Nucleus accumbens (tissue), 56 donors: ENCODE measurements around the gene PREX1.

Experiments
- DNase-seq, 56 donors: peaks; one replicate each; lab custom pipeline; 2025; lab: John Stamatoyannopoulos, UW

Gene PREX1

GRCh38 chr20:48676795-48677460 is 150.9 kb downstream of the PREX1 start:
- DNase-seq: no peak

GRCh38 chr20:48676125-48676524 is 151.7 kb downstream of the PREX1 start:
- DNase-seq: no peak

GRCh38 chr20:48674461-48674860 is 153.3 kb downstream of the PREX1 start:
- DNase-seq: no peak

- DNase-seq: no peak
Measured at GRCh38 chr20:48673507-48673906, 154.3 kb downstream of the PREX1 start.

- no peak for DNase-seq
Measured at GRCh38 chr20:48672324-48672723, 155.5 kb downstream of the PREX1 start.

- DNase-seq: no peak
Measured at GRCh38 chr20:48671141-48671540, 156.7 kb downstream of the PREX1 start.

- peak in 1 of 56 donors; percentile 19 for DNase-seq
Measured at GRCh38 chr20:48669946-48670605, 157.7 kb downstream of the PREX1 start.

- peak in 46 of 56 donors; percentile 15 to 78 (median 51) for DNase-seq
Measured at GRCh38 chr20:48668451-48668946, 159.3 kb downstream of the PREX1 start.

GRCh38 chr20:48667889-48668413 is 159.8 kb downstream of the PREX1 start:
- DNase-seq: peak in 4 of 56 donors; percentile 37 to 73 (median 48)

GRCh38 chr20:48667481-48667880 is 160.3 kb downstream of the PREX1 start:
- DNase-seq: no peak

GRCh38 chr20:48665785-48666184 is 162.0 kb downstream of the PREX1 start:
- DNase-seq: no peak

GRCh38 chr20:48662711-48663110 is 165.1 kb downstream of the PREX1 start:
- DNase-seq: no peak

- no peak for DNase-seq
Measured at GRCh38 chr20:48661575-48662455, 166.0 kb downstream of the PREX1 start.

GRCh38 chr20:48660788-48661187 is 167.0 kb downstream of the PREX1 start:
- DNase-seq: no peak

- DNase-seq: peak in 4 of 56 donors; percentile 11 to 28 (median 18)
Measured at GRCh38 chr20:48659858-48660257, 167.9 kb downstream of the PREX1 start.

GRCh38 chr20:48658505-48658904 is 169.3 kb downstream of the PREX1 start:
- no peak for DNase-seq

GRCh38 chr20:48658198-48658476 is 169.7 kb downstream of the PREX1 start:
- DNase-seq: no peak

- DNase-seq: peak in 52 of 56 donors; percentile 15 to 83 (median 68)
Measured at GRCh38 chr20:48657426-48658197, 170.2 kb downstream of the PREX1 start.

GRCh38 chr20:48656661-48657211 is 171.1 kb downstream of the PREX1 start:
- peak in 55 of 56 donors; percentile 41 to 98 (median 92) for DNase-seq

- no peak for DNase-seq
Measured at GRCh38 chr20:48656137-48656536, 171.7 kb downstream of the PREX1 start.
